GM18499 (cell line): ENCODE measurements around the gene HPCAL1.

Experiments
- ATAC-seq: cut with Tn5 transposase; IDR thresholded peaks from one replicate; pipeline ENCODE4 v1.9.1; 2021; ENCODE audit warnings: moderate number of reproducible peaks; ENCODE audit not compliant: insufficient read depth, unreplicated experiment

HPCAL1 gene

GRCh38 chr2:10300328-10300920 lies 2.3 kb upstream of the HPCAL1 start:
- no peak for ATAC-seq

DNA sequence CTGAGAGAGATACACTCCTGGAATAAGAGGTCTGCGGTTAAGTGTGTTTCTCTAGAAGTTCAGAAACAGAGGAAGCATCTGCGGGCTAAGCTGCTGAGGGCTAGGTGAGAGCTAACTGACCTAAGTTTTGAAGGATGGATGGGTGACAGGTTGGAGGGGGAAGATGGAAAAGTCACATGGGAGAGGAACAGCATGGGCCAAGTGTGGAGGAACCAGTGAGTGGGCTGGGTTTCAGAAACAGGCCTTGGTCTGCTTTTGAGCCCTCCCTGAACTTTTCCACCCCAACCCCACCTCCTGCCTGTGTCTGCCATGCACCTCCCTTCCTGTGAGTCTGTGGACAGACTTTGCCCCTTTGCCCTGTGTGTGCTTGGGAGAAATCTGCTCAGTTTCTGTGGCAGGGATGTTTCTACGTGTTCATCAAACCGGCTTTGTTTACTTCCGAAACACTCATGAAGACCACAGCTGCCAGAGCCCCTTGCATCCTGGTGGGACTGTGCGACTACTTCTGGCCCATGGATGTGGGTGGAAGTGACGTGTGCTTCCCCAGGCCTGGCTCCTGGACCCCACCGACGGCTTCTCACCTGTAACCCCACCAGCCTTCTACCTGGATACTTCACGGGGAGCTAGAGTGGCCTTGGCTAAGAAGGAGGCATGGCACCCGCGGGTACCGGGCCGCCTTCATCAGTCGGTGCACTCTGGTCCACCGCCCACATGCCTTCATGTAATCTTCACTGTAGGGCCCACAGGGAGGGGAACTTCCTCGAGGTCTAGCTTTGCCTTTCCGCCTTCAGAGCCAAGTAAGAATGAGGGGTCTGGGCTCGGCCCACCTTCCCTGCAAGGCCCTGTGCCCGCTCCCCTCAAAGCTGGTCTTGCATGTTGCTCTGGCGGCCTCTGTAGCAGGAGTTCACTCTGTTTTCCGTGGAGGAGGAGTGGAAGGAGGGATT lies 1.4 kb upstream of the HPCAL1 start:
- ATAC-seq = no peak

- no peak for ATAC-seq
These were observed 694 bp upstream of the HPCAL1 start for GRCh38 chr2:10301941-10302478.

DNA sequence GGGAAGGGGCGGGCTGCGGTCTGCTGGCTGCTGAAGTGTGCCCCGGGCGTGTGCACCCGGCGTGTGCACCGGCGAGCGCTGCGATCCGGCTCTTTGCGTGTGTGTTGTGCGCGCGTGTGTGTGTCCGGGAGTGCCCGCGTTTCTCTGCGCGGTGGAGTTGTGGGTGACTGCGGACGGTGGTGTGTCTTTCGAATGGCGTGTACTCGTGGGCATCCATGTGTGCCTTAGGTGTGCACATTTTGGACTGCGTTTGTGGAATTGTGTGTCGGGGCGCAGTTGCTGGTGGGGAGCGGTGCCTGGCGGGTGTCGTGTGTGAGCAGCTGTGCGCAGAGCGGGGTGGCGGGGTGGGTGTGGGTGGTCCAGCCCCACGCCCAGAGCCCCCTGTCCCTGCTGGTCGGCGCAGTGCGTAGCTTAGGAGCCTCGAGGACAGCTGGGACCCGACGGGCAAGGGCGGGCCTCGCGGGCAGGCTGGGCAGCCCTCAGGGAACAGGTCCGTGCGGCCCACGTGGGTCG lies 533 bp downstream of the HPCAL1 start:
- no peak for ATAC-seq

GRCh38 chr2:10303694-10304378 lies 1.1 kb downstream of the HPCAL1 start:
- ATAC-seq = no peak

DNA sequence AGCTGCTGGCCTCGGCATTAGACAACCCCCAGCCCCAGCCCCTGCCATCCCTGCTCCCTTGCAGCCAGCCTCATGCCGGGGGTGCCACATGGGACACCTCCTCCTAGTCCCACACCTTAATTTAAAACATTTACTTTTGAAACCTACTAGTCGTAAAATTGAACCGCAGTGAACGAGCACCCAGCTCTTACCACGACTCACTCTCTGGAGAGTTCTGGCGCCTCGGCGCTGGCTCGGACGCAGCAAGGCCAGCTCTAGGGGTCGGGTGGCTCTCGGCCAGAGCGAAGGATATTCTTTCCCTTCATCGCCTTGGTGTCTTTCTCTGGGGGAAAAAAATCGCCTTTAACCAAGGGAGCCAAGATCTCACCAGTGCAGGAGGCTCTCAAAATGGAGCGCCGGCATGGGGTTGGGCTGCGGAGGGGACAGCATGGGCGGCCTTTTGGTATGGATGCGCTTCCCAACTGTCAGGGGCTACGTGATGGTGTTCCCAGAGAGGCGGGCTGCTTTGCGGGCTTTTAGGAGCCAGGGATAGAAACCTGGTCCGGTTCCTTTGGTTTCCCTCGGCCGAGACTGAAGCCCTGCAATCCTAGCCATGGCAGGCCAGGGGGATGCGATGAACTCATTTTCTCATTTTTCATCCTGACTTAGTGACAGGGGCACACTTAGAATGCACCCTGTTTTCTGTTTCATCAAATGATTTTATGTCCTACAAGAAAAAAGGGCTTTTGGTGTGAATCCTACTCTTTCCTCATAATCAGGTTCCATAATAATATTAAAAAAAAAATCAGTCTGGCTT lies 2.0 kb downstream of the HPCAL1 start:
- ATAC-seq = no peak

- no peak for ATAC-seq
These were observed 2.5 kb downstream of the HPCAL1 start for GRCh38 chr2:10305254-10305635.

- ATAC-seq = no peak
These were observed 3.0 kb downstream of the HPCAL1 start for GRCh38 chr2:10305715-10306114.

- ATAC-seq = no peak
These were observed 4.3 kb downstream of the HPCAL1 start for GRCh38 chr2:10306901-10307463.

DNA sequence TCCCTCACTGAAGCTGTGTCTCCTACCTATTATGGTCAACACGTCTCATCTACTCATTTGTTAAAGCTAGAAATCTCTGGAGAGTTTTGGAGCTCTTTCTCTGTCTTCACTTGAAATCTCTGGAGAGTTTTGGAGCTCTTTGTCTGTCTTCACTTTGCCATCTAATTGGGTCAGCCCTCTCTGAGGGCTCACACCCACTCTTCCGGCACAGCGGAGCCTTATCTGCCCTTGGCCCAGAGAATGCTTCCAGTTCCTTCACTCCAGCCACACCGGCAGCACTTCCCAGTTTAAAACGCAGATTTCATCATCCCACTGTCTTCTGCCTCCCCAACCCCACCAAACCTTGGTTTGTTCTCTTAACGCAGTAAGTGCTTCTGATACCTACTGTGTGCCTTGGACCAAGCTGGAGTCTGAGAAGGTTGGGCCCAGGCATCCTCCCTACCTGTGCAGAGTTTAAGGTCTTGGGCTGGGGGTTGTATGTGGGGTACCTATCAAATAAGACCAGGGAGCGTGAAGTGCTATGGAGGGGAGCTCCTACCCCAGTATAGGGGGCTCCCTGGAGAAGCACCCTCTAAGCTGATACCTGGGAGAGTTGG lies 5.0 kb downstream of the HPCAL1 start:
- no peak for ATAC-seq

DNA sequence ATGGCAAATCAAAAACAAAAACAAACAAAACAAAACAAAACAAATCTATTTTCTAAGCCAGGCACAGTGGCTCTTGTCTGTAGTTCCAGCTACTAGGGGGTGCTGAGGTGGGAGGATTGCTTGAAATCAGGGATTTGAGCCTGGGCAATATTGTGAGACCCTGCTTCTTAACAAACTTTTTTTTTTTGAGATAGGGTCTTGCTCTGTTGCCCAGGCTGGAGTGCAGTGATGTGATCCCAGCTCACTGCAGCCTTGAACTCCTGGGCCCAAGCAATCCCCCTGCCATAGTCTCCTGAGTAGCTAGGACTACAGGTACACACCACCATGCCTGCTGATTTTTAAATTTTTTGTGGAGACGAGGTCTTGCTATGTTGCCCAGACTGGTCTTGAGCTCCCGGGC lies 6.2 kb downstream of the HPCAL1 start:
- no peak for ATAC-seq

DNA sequence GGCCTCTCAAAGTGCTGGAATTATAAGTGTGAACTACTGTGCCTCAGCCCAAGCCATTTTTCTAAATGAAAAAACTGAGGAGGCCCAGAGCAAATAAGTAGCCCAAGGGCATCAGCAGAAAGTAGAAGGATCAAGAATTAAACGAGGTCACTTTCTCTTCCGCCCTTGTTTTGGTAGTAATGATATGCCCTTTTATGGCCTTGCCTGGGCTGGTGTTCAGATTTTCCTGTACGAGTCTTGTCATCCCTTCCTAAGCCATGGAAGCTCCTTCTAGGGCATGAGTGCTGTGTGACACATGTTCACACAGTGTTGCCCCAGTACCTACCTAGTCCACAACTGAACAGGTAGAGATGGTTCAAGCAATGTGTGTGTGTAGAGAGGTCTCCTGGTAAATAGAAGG lies 6.6 kb downstream of the HPCAL1 start:
- ATAC-seq = no peak

DNA sequence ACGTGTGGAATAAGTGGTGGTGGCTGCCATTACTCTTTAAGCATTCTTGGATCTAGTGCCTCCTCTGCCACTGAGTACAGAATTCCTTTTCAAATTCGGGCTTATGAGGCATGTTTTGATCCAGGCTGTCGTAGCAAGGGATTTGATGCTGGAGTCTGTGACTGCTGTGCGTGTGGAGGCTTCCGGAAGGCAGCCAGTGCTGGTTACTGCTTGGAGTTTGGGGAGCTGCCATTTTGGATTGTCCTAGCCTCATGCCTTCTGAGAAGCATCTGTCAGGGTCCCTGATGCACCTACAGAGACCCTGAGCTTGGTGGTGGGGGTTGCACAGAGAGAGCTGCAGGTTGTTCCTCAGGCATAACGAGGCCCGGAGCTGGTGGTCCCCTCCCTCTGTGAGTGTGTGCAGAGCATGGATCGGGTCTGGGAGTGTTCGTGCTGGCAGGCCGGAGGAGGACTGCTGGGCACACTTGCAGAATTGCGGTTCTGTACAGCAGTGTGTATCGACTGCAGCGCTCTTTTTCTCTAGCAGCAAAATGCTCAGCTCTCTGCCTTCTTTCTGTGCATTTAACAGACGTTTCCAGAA lies 7.7 kb downstream of the HPCAL1 start:
- ATAC-seq = no peak

- no peak for ATAC-seq
These were observed 9.0 kb downstream of the HPCAL1 start for GRCh38 chr2:10311736-10312135.

- no peak for ATAC-seq
These were observed 9.8 kb downstream of the HPCAL1 start for GRCh38 chr2:10312437-10312957.

DNA sequence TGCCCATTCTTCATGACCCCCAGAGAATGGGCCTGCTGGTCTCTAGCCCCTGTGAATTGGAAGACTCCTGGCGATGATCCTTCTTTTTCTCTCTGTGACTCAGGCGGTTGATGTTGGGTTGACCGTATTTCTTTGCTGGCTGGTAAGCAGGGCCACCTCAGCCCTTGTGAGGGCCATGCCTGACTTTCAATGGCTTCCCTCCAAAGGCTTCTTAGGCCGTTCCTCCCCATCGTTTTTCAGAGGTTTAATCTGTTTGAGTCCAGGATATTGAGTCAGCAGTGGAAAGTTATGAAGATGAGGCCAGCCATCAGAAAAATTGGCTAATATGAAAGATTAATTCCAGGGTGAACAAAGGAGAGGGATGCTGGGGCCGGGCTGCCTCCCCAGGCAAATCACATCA lies 13.6 kb downstream of the HPCAL1 start:
- no peak for ATAC-seq

- ATAC-seq = no peak
These were observed 14.2 kb downstream of the HPCAL1 start for GRCh38 chr2:10316860-10317259.

- ATAC-seq = no peak
These were observed 14.9 kb downstream of the HPCAL1 start for GRCh38 chr2:10317646-10318045.

DNA sequence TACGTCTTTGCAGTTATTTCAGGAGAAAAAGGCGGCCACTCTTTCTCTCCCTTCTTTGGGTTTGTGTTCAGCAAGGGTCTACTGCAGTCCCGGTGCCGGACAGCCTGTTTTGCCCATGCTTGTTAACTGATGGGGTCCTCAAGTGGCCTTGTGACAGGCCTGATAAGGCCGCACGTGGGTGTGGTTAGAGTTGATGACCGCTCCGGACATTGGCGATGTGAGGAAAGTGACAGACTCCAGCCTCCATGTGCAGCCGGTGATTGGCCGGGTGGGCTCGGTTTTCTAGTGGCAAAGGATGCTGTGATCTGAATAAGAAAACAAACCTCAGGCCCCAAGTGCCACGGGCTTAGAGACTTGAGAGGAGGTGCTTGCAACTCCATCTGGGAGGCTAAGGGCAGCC lies 15.6 kb downstream of the HPCAL1 start:
- ATAC-seq = no peak
